CD4-positive, alpha-beta T cell treated with Interleukin-21 for 1 hour (primary cell): ENCODE data around the gene MACROD2.

Experiments used
- DNase-seq: peaks from one replicate; pipeline ENCODE4 v3.0.0-alpha.2; 2020

The MACROD2 gene

DNA sequence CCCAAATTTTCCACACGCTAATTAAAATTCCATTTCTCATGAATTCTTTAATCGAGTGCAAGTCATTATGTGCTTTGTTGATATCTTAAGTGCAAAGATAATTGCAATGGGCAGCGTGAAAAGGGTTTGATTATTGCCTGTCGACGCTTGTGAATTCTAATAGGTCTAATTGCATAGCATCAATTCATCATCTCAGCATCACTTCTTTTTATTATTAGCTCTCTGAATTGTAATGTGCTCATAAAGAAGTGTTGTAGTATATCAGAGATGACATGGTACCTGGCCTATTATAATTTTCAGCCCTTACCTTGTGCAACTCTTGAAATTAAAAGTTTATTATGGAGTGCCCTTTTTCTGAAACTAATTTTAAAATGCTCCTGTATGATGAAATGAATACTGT is 1208.9 kb downstream of the MACROD2 start:
- DNase-seq, result no peak

GRCh38 chr20:15205028-15205427 is 1209.7 kb downstream of the MACROD2 start:
- DNase-seq, result no peak

- DNase-seq, result no peak
Measured at GRCh38 chr20:15205719-15206118, 1210.4 kb downstream of the MACROD2 start.

- no peak for DNase-seq
Measured at GRCh38 chr20:15209537-15209936, 1214.2 kb downstream of the MACROD2 start.

- DNase-seq, result no peak
Measured at GRCh38 chr20:15214051-15214450, 1218.7 kb downstream of the MACROD2 start.

DNA sequence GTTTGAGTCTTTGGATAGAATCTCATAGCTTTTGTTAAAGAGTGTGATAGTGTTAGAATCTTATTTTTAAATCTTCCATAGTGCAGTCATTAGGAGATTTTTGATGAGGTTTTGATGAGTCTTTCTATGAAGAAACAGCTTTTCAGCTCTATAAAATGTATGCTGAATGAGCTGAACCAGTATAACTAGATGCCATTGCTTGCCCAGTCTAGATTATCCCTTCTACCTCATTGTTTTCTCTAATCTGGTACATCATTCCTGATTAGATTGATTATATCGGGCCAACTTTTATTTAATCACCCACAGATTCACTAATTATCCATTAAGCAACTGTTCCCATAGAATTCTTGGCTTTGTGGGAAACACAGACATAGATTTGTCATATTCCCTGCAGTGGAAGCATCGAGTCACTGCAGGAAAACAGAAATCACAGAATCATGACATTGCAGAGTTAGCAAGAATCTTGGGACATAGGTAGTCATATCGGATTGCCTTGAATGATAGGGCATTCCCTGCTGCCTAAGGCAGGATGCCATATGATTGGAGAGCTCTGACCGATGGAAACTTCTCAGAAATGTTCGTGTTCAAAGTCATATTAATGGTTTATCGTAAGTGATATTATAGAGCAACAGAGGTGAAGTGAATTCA is 1224.8 kb downstream of the MACROD2 start:
- DNase-seq, result no peak

- no peak for DNase-seq
Measured at GRCh38 chr20:15220778-15221565, 1225.7 kb downstream of the MACROD2 start.

- DNase-seq, result no peak
Measured at GRCh38 chr20:15222502-15223330, 1227.4 kb downstream of the MACROD2 start.

- no peak for DNase-seq
Measured at GRCh38 chr20:15224199-15224598, 1228.9 kb downstream of the MACROD2 start.

GRCh38 chr20:15227102-15227501 is 1231.8 kb downstream of the MACROD2 start:
- no peak for DNase-seq

GRCh38 chr20:15232243-15232642 is 1236.9 kb downstream of the MACROD2 start:
- no peak for DNase-seq

DNA sequence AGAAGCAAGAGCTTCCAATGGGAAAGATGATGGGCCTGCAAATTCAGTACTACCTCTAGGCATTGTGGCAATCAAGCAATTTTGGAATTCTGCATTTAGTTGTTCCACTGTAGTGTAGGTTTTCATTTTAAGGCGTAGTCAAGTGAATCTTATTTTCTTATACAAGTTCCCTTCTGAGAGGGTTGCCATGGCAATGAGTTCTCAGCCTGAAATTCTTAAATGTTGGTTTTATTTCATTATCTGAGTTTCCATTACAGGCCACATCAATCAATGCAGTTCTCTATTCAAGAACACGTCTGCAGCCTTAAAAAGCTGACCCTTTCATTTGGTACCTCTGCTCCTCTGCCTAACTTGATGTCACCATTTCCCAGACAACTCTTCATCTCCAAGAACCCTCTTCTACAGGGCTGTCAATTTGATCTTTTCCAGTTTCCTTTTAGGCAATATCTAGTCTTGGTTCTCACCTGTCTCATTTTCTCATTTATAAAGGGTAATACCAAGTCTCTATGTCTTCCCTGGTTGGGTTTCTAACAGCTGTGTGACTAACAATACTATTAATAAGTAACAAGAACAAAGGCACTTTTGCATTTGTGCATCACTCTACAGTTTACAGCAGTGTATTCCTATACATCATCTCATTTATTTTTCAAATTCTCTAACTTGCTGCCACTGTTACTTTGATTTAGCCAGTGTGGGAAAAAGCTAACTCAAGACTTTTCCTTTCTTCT is 1240.3 kb downstream of the MACROD2 start:
- no peak for DNase-seq

GRCh38 chr20:15236812-15237211 is 1241.5 kb downstream of the MACROD2 start:
- DNase-seq, result no peak

GRCh38 chr20:15239542-15240206 is 1244.4 kb downstream of the MACROD2 start:
- no peak for DNase-seq

DNA sequence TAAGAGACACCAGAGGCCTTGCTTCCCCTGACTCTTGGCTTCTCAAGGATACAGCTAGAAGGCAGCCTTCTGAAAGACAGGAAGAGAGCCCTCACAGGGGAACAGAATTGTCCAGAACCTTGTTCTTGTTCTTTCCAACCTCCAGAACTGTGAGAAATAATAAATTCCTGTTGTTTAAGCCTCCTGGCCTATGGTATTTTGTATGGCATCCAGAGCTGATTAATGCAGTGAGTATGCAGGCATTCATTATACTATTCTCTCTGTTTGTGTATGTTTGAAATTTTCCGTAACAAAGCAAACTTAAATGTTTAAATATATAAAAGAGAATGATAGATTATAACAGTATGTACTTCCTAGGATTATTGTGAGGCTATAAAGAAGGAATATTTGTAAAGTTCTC is 1245.5 kb downstream of the MACROD2 start:
- no peak for DNase-seq

GRCh38 chr20:15241681-15242080 is 1246.4 kb downstream of the MACROD2 start:
- no peak for DNase-seq

GRCh38 chr20:15242773-15243172 is 1247.5 kb downstream of the MACROD2 start:
- no peak for DNase-seq

GRCh38 chr20:15245896-15246295 is 1250.6 kb downstream of the MACROD2 start:
- DNase-seq, result no peak

DNA sequence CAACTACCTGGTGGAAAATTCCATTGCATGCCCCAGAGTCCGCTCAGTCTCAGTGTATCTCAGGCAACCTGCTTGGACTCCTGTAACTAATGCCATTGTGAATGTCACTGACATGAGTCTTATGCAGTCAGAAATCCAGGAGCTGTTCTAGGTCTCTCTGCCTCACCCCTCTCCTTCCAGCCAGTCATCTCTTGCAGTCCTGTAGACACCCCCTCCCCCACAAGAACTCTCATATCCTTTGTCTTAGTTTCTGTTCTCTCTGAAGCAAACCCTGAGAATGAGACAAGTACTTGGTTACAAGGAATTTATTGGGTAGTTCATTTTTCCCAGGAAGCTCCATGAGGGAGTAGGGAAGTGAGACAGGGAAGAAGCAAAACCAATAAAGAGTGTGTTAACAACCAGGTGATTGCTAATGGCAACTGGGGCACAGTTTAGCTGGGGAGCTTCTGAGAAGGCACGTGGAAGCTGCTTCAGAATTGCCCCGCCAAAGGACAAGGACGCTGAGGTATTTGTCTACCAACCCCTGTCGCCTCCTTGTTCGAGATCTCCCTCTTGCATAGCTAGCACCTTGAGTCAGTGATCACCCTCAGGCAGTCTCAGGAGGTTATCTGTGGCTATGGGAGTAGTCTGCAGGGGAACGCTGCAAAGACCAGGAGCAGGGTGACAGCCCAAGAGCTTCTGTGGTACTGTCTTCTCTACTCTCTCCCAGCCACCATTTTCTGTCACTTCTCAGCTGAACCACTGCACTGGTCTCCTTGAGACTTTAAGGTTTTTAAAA is 1253.5 kb downstream of the MACROD2 start:
- no peak for DNase-seq

GRCh38 chr20:15251171-15251570 is 1255.9 kb downstream of the MACROD2 start:
- DNase-seq, result no peak

GRCh38 chr20:15252304-15252703 is 1257.0 kb downstream of the MACROD2 start:
- no peak for DNase-seq

- no peak for DNase-seq
Measured at GRCh38 chr20:15253431-15253830, 1258.1 kb downstream of the MACROD2 start.
